MM.1S (cell line): ENCODE results near the gene C1orf50.
"Not testable (repeated sequence)": the region's sequence is repeated elsewhere in the genome, so short reads cannot be mapped to it uniquely, and the experiment has no call there.

Experiments used
- DNase-seq: peaks from one replicate; pipeline ENCODE4 v3.0.0-alpha.2; 2015
- H2AFZ ChIP-seq: fragments of 300-600 bp; sonication (generic); 2 replicates; pipeline ENCODE4 v1.6.0; 2016; ENCODE audit warnings: antibody characterized with exemption, low read length
- H3F3A ChIP-seq: fragments of 300-600 bp; sonication (generic); 2 replicates; pipeline ENCODE4 v1.6.1; 2016; ENCODE audit warnings: mild to moderate bottlenecking, antibody characterized with exemption, low read length, moderate library complexity, mixed read lengths; ENCODE audit not compliant: insufficient read depth
- H3K27ac ChIP-seq: fragments of 300-600 bp; sonication (generic); 2 replicates; pipeline ENCODE4 v1.5.1; 2016; ENCODE audit warnings: mild to moderate bottlenecking, low read length
- H3K27me3 ChIP-seq: fragments of 300-600 bp; sonication (generic); replicated peaks from 2 replicates; pipeline ENCODE4 v1.6.0; 2016; ENCODE audit warnings: low read length; ENCODE audit not compliant: insufficient read depth
- H3K36me3 ChIP-seq: fragments of 300-600 bp; sonication (generic); replicated peaks from 2 replicates; pipeline ENCODE4 v1.6.1; 2016; ENCODE audit warnings: mild to moderate bottlenecking, low read length, mixed read lengths; ENCODE audit not compliant: insufficient read depth
- H3K4me1 ChIP-seq: fragments of 300-600 bp; sonication (generic); 2 replicates; pipeline ENCODE4 v1.6.1; 2016; ENCODE audit warnings: low read length, mixed read lengths
- H3K4me2 ChIP-seq: fragments of 300-600 bp; sonication (generic); 2 replicates; pipeline ENCODE4 v1.6.0; 2016; ENCODE audit warnings: low read depth, low read length
- H3K4me3 ChIP-seq: fragments of 300-600 bp; sonication (generic); 2 replicates; pipeline ENCODE4 v1.5.1; 2016; ENCODE audit warnings: low read length, mixed read lengths
- H3K79me2 ChIP-seq: fragments of 300-600 bp; sonication (generic); 2 replicates; pipeline ENCODE4 v1.6.1; 2016; ENCODE audit warnings: mixed run types, low read length, mixed read lengths
- H3K9ac ChIP-seq: fragments of 300-600 bp; sonication (generic); 2 replicates; pipeline ENCODE4 v1.6.1; 2016; ENCODE audit warnings: low read length, mixed read lengths
- H3K9me2 ChIP-seq: fragments of 300-600 bp; sonication (generic); replicated peaks from 2 replicates; pipeline ENCODE4 v1.6.1; 2016; ENCODE audit warnings: mild to moderate bottlenecking, low read length, mixed read lengths; ENCODE audit not compliant: insufficient read depth
- H3K9me3 ChIP-seq: fragments of 300-600 bp; sonication (generic); replicated peaks from 2 replicates; pipeline ENCODE4 v1.6.1; 2016; ENCODE audit warnings: mild to moderate bottlenecking, low read length, mixed read lengths; ENCODE audit not compliant: insufficient read depth
- H4K20me1 ChIP-seq: fragments of 300-600 bp; sonication (generic); 2 replicates; pipeline ENCODE4 v1.6.1; 2016; ENCODE audit warnings: mild to moderate bottlenecking, low read length, moderate library complexity, mixed read lengths; ENCODE audit not compliant: insufficient read depth
- EZH2 ChIP-seq: fragments of 300-600 bp; sonication (generic); optimal IDR thresholded peaks from 2 replicates; pipeline ENCODE3; 2017; ENCODE audit warnings: low read depth, mild to moderate bottlenecking, antibody characterized with exemption, low read length, mixed read lengths
- EZH2phosphoT487 ChIP-seq: fragments of 300-600 bp; sonication (generic); IDR thresholded peaks from 2 replicates; pipeline ENCODE4 v1.6.1; 2018; ENCODE audit warnings: antibody characterized with exemption, low read length
- TF ChIP-seq, protein P1 (sequence below): fragments of 300-600 bp; sonication (generic); IDR thresholded peaks from 2 replicates; pipeline ENCODE4 v1.5.1; 2016; ENCODE audit warnings: antibody characterized with exemption, low read length, mixed read lengths

C1orf50 gene

DNA sequence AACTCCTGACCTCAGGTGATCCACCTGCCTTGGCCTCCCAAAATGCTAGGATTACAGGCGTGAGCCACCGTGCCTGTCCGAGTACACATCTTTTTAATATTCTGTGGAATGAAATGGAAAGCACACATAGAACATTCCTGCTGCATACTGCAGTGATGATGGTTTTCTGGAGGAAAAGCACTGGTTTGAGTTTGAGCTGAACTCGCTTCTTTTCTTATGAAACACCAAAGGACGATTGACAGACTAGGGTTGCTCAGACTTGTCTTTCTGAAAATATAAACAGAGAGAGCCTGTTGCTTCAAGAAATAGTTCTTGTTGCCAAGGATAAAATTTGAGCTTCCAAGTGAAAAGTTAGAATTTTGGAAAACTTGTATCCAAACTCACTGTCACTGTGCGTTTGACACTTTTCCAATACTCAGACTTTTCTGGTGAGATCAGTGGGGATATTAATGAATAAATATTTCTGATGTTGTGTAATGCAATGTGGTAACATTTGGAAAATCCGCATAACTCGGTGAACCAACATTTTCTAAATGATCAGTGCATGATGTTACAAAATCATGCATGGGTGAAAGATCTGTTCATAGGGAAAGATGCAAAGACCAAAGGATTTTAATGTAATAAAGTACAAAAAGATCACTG, 34.9 kb downstream of the C1orf50 start:
- H3K79me2 ChIP-seq: no peaks in the 10 kb centered on the region
- no peak overlapping the region for H2AFZ ChIP-seq
- H3K36me3 ChIP-seq: no peaks in the 10 kb centered on the region
- no peak for TF ChIP-seq EZH2
- no peak overlapping the region for H3K9ac ChIP-seq
- no peaks in the 10 kb centered on the region for H3K9me2 ChIP-seq
- no peak overlapping the region for H3K4me2 ChIP-seq
- no peaks in the 10 kb centered on the region for H3K4me1 ChIP-seq
- no peaks in the 10 kb centered on the region for H3K27me3 ChIP-seq
- no peaks in the 10 kb centered on the region for H4K20me1 ChIP-seq
- no peaks in the 10 kb centered on the region for H3F3A ChIP-seq
- H3K27ac ChIP-seq: no peak overlapping the region
- no peak for DNase-seq
- H3K4me3 ChIP-seq: no peak overlapping the region
- H3K9me3 ChIP-seq: no peaks in the 10 kb centered on the region

DNA sequence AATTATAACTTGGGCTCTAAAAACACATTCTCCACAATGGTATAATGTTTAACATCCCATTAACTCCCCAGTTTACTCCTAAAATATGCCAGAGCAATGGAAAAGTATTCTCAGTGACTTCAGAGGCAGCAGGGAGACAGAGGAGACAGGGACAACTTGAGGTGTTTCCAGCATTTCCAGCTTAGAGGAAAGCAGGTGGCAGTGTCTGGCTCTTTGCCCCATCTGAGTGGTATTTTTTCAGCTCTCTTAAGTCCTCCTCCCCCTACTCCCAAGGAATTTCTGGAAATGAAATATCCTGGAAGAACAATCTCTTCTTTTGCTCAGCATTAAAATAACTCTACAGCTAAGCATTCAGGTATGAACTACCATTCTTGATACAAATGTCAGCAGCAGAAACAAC, 39.1 kb downstream of the C1orf50 start:
- Histone ChIP-seq H3K9me3 (no peaks in the 10 kb centered on the region), H3K4me1 (no peaks in the 10 kb centered on the region), H3F3A (no peaks in the 10 kb centered on the region), H3K4me2 (no peak overlapping the region), H3K36me3 (no peaks in the 10 kb centered on the region), H4K20me1 (no peaks in the 10 kb centered on the region), H3K4me3 (no peak overlapping the region), H3K27ac (no peak overlapping the region), H2AFZ (no peak overlapping the region), H3K27me3 (no peaks in the 10 kb centered on the region), H3K79me2 (no peaks in the 10 kb centered on the region), H3K9ac (no peak overlapping the region), H3K9me2 (no peaks in the 10 kb centered on the region)
- TF ChIP-seq EZH2 (no peak), EZH2phosphoT487 (no peak)
- TF ChIP-seq, protein P1, sequence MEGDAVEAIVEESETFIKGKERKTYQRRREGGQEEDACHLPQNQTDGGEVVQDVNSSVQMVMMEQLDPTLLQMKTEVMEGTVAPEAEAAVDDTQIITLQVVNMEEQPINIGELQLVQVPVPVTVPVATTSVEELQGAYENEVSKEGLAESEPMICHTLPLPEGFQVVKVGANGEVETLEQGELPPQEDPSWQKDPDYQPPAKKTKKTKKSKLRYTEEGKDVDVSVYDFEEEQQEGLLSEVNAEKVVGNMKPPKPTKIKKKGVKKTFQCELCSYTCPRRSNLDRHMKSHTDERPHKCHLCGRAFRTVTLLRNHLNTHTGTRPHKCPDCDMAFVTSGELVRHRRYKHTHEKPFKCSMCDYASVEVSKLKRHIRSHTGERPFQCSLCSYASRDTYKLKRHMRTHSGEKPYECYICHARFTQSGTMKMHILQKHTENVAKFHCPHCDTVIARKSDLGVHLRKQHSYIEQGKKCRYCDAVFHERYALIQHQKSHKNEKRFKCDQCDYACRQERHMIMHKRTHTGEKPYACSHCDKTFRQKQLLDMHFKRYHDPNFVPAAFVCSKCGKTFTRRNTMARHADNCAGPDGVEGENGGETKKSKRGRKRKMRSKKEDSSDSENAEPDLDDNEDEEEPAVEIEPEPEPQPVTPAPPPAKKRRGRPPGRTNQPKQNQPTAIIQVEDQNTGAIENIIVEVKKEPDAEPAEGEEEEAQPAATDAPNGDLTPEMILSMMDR: no peak
- no peak for DNase-seq

DNA sequence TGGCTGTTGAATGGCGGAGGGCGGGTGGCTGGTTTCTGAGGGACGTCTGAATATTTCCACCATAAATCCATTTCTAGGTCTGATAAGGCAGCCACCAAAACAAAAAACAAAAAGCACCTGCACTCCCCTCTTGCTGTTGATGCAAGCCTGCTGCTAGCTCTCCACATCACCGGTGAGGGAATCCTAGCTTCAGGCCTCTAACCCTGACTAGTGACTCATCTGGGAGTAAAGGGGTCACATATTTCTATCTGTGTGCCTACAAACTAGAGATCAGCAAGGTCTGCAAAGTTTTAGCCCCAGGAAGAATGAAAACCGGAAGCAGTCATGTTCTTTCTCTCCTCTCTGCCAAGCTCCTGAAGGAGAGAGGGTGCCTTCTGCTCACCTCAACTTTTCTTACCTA, 39.5 kb downstream of the C1orf50 start:
- Histone ChIP-seq H3K4me3 (no peak overlapping the region), H3K9me3 (no peaks in the 10 kb centered on the region), H3F3A (no peaks in the 10 kb centered on the region), H4K20me1 (no peaks in the 10 kb centered on the region), H2AFZ (no peak overlapping the region), H3K4me1 (no peaks in the 10 kb centered on the region), H3K4me2 (no peak overlapping the region), H3K27me3 (no peaks in the 10 kb centered on the region), H3K27ac (no peak overlapping the region), H3K36me3 (no peaks in the 10 kb centered on the region), H3K79me2 (no peaks in the 10 kb centered on the region), H3K9ac (no peak overlapping the region), H3K9me2 (no peaks in the 10 kb centered on the region)
- no peak for DNase-seq
- TF ChIP-seq EZH2phosphoT487 (no peak), EZH2 (no peak)
- TF ChIP-seq, protein P1: no peak

GRCh38 chr1:42807056-42807668, 40.1 kb downstream of the C1orf50 start:
- H3K9me3 ChIP-seq: no peaks in the 10 kb centered on the region
- no peak overlapping the region for H2AFZ ChIP-seq
- no peaks in the 10 kb centered on the region for H3K79me2 ChIP-seq
- H3K4me2 ChIP-seq: no peak overlapping the region
- TF ChIP-seq, protein P1: no peak
- TF ChIP-seq EZH2phosphoT487 (no peak), EZH2 (no peak)
- no peak overlapping the region for H3K4me3 ChIP-seq
- no peaks in the 10 kb centered on the region for H4K20me1 ChIP-seq
- no peaks in the 10 kb centered on the region for H3K27me3 ChIP-seq
- H3K9me2 ChIP-seq: no peaks in the 10 kb centered on the region
- H3K4me1 ChIP-seq: no peaks in the 10 kb centered on the region
- H3K36me3 ChIP-seq: no peaks in the 10 kb centered on the region
- no peaks in the 10 kb centered on the region for H3F3A ChIP-seq
- no peak overlapping the region for H3K27ac ChIP-seq
- DNase-seq: no peak
- H3K9ac ChIP-seq: no peak overlapping the region

GRCh38 chr1:42814815-42815214, 47.8 kb downstream of the C1orf50 start:
- not testable (repeated sequence) for H3F3A ChIP-seq, H3K79me2 ChIP-seq, H3K9me2 ChIP-seq, DNase-seq, H3K4me1 ChIP-seq, H3K27ac ChIP-seq, H3K4me3 ChIP-seq, H3K4me2 ChIP-seq, H3K27me3 ChIP-seq, H4K20me1 ChIP-seq, H3K9me3 ChIP-seq, H3K36me3 ChIP-seq, H3K9ac ChIP-seq, H2AFZ ChIP-seq
